ENCODE results near the gene TNNC1. TPM values are rescaled to one million over a fixed set of nuclear protein-coding genes. Genes with fewer than 3 reads are reported as not detected.

TNNC1 gene
- total RNA-seq, 1 donor from 2014 or later: 12.4 TPM

GRCh38 chr3:52470920-52471319 lies 17.1 kb upstream of the TNNC1 start:
- Mint-ChIP-seq H3K4me3 (ENCODE audit: unreplicated experiment) (no peak overlapping the region), H3K9me3 (ENCODE audit: unreplicated experiment) (no peaks in the 10 kb centered on the region), H3K36me3 (ENCODE audit: low read depth, unreplicated experiment) (peaks cover 19% of the 10 kb centered on the region), H3K27ac (ENCODE audit: unreplicated experiment) (no peak overlapping the region), H3K4me1 (ENCODE audit: low read depth, unreplicated experiment) (peaks cover 2% of the 10 kb centered on the region), H3K27me3 (ENCODE audit: low read depth, unreplicated experiment) (no peaks in the 10 kb centered on the region)
- H3K4me1 ChIP-seq (ENCODE audit: insufficient read depth, low read length): peaks cover under 1% of the 10 kb centered on the region
- DNase-seq (ENCODE audit: low read depth): no peak
- FAIRE-seq: no peak
- H3K9me3 ChIP-seq (ENCODE audit: insufficient read depth, low read depth, low read length): no peaks in the 10 kb centered on the region
- peaks cover 77% of the 10 kb centered on the region for H4K20me1 ChIP-seq (ENCODE audit: insufficient read depth, low read length)
- H3K27me3 ChIP-seq (ENCODE audit: insufficient read depth, low read length): no peaks in the 10 kb centered on the region
- no peak for TF ChIP-seq EZH2 (IDR thresholded peaks at IDR 0.05; ENCODE audit: insufficient read depth, low read length)
- TF ChIP-seq, protein P1, sequence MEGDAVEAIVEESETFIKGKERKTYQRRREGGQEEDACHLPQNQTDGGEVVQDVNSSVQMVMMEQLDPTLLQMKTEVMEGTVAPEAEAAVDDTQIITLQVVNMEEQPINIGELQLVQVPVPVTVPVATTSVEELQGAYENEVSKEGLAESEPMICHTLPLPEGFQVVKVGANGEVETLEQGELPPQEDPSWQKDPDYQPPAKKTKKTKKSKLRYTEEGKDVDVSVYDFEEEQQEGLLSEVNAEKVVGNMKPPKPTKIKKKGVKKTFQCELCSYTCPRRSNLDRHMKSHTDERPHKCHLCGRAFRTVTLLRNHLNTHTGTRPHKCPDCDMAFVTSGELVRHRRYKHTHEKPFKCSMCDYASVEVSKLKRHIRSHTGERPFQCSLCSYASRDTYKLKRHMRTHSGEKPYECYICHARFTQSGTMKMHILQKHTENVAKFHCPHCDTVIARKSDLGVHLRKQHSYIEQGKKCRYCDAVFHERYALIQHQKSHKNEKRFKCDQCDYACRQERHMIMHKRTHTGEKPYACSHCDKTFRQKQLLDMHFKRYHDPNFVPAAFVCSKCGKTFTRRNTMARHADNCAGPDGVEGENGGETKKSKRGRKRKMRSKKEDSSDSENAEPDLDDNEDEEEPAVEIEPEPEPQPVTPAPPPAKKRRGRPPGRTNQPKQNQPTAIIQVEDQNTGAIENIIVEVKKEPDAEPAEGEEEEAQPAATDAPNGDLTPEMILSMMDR (IDR thresholded peaks at IDR 0.05; ENCODE audit: insufficient read depth, low read depth, low read length): no peak
- H3K4me3 ChIP-seq (ENCODE audit: insufficient read depth, low read depth, low read length): no peak overlapping the region
- H3K9ac ChIP-seq (ENCODE audit: low read length): no peak overlapping the region
- peaks cover 39% of the 10 kb centered on the region for H3K36me3 ChIP-seq (ENCODE audit: insufficient read depth, low read length)
- no peak overlapping the region for H3K27ac ChIP-seq (ENCODE audit: low read depth, low read length)
- H3K79me2 ChIP-seq (ENCODE audit: insufficient read depth, low read length): peaks cover 42% of the 10 kb centered on the region
- no peak overlapping the region for H3K4me2 ChIP-seq (ENCODE audit: low read length)
- H2AFZ ChIP-seq (ENCODE audit: low read depth, low read length): no peak overlapping the region

DNA sequence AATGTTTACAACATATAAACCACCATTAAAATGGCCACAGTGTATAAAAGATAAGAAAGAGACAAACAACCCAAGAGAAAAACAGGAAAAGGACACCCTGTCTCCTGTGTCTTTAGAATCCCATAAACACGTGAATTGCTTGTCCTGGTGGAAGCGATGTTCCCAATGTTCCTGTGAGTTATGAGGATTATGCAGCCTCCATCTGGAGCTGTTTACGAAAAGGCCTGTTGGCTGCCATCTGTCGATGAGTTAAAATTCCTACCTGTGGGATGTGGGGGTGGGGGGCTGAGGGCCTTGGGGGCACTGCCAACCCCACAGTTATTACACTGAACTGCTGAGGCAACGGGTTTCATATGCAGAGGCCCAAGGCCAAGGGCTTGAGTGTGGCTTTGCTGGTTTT lies 15.2 kb upstream of the TNNC1 start:
- Mint-ChIP-seq H3K27ac (ENCODE audit: unreplicated experiment) (no peak overlapping the region), H3K36me3 (ENCODE audit: low read depth, unreplicated experiment) (peaks cover 21% of the 10 kb centered on the region), H3K4me3 (ENCODE audit: unreplicated experiment) (no peak overlapping the region), H3K4me1 (ENCODE audit: low read depth, unreplicated experiment) (peaks cover 4% of the 10 kb centered on the region), H3K27me3 (ENCODE audit: low read depth, unreplicated experiment) (no peaks in the 10 kb centered on the region), H3K9me3 (ENCODE audit: unreplicated experiment) (no peaks in the 10 kb centered on the region)
- Histone ChIP-seq H3K27ac (ENCODE audit: low read depth, low read length) (no peak overlapping the region), H3K9me3 (ENCODE audit: insufficient read depth, low read depth, low read length) (no peaks in the 10 kb centered on the region), H3K36me3 (ENCODE audit: insufficient read depth, low read length) (peaks cover 28% of the 10 kb centered on the region), H3K27me3 (ENCODE audit: insufficient read depth, low read length) (no peaks in the 10 kb centered on the region), H3K79me2 (ENCODE audit: insufficient read depth, low read length) (peaks cover 59% of the 10 kb centered on the region), H3K9ac (ENCODE audit: low read length) (no peak overlapping the region), H3K4me2 (ENCODE audit: low read length) (no peak overlapping the region), H2AFZ (ENCODE audit: low read depth, low read length) (no peak overlapping the region), H3K4me3 (ENCODE audit: insufficient read depth, low read depth, low read length) (no peak overlapping the region), H4K20me1 (ENCODE audit: insufficient read depth, low read length) (peaks cover 93% of the 10 kb centered on the region), H3K4me1 (ENCODE audit: insufficient read depth, low read length) (peaks cover 6% of the 10 kb centered on the region)
- TF ChIP-seq EZH2 (IDR thresholded peaks at IDR 0.05; ENCODE audit: insufficient read depth, low read length): no peak
- TF ChIP-seq, protein P1 (IDR thresholded peaks at IDR 0.05; ENCODE audit: insufficient read depth, low read depth, low read length): no peak
- DNase-seq (ENCODE audit: low read depth) (no peak), FAIRE-seq (no peak)

GRCh38 chr3:52468336-52468735 lies 14.5 kb upstream of the TNNC1 start:
- H2AFZ ChIP-seq (ENCODE audit: low read depth, low read length): no peak overlapping the region
- H3K36me3 ChIP-seq (ENCODE audit: insufficient read depth, low read length): peaks cover 22% of the 10 kb centered on the region
- Mint-ChIP-seq H3K9me3 (ENCODE audit: unreplicated experiment) (no peaks in the 10 kb centered on the region), H3K27ac (ENCODE audit: unreplicated experiment) (no peak overlapping the region), H3K4me1 (ENCODE audit: low read depth, unreplicated experiment) (peaks cover 4% of the 10 kb centered on the region), H3K27me3 (ENCODE audit: low read depth, unreplicated experiment) (no peaks in the 10 kb centered on the region), H3K36me3 (ENCODE audit: low read depth, unreplicated experiment) (peaks cover 19% of the 10 kb centered on the region), H3K4me3 (ENCODE audit: unreplicated experiment) (no peak overlapping the region)
- no peak overlapping the region for H3K9ac ChIP-seq (ENCODE audit: low read length)
- H3K27me3 ChIP-seq (ENCODE audit: insufficient read depth, low read length): no peaks in the 10 kb centered on the region
- FAIRE-seq (no peak), DNase-seq (ENCODE audit: low read depth) (no peak)
- no peak for TF ChIP-seq EZH2 (IDR thresholded peaks at IDR 0.05; ENCODE audit: insufficient read depth, low read length)
- TF ChIP-seq, protein P1 (IDR thresholded peaks at IDR 0.05; ENCODE audit: insufficient read depth, low read depth, low read length): no peak
- no peak overlapping the region for H3K4me3 ChIP-seq (ENCODE audit: insufficient read depth, low read depth, low read length)
- H3K9me3 ChIP-seq (ENCODE audit: insufficient read depth, low read depth, low read length): no peaks in the 10 kb centered on the region
- H3K4me1 ChIP-seq (ENCODE audit: insufficient read depth, low read length): peaks cover 6% of the 10 kb centered on the region
- peaks cover 61% of the 10 kb centered on the region for H3K79me2 ChIP-seq (ENCODE audit: insufficient read depth, low read length)
- no peak overlapping the region for H3K27ac ChIP-seq (ENCODE audit: low read depth, low read length)
- no peak overlapping the region for H3K4me2 ChIP-seq (ENCODE audit: low read length)
- peaks cover 93% of the 10 kb centered on the region for H4K20me1 ChIP-seq (ENCODE audit: insufficient read depth, low read length)

All from astrocyte (in vitro differentiated cells and primary cell).